GM19455 (cell line): ENCODE results near the gene SLC4A9.
"Not testable (repeated sequence)": the region's sequence is repeated elsewhere in the genome, so short reads cannot be mapped to it uniquely, and the experiment has no call there.

Experiments used
- ATAC-seq: cut with Tn5 transposase; IDR thresholded peaks from one replicate; pipeline ENCODE4 v1.9.1; 2021; ENCODE audit not compliant: unreplicated experiment

The SLC4A9 gene

DNA sequence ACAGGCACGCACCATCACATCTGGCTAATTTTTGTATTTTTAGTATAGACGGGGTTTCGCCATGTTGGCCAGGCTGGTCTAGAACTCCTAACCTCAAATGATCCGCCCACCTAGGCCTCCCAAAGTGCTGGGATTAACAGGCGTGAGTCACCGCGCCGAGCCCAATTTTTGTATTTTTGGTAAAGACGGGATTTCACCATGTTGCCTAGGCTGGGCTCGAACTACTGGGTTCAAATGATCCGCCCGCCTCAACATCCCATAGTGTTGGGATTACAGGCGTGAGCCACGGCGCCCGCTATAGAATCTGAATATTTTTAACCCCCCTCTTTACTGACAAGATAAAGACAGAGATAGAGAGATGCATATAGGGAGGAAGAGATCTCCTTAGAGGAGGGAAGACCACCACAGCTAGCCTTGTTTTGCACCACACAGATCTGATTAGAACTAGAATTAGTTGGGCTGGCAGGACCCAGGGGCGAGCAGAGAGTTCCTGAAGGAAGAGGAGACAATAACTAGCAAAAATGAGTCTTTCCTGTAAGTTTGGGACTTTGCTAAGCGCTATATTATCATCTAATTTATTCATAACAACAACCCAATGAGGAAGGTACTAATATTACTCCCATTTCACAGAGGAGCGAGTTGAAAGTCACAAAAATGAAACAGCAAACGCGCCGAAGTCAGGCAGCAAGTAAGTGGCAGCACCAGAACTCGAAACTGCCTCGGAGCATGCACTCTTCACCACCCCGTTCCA lies 40.2 kb downstream of the SLC4A9 start:
- ATAC-seq, result peak; percentile 7

DNA sequence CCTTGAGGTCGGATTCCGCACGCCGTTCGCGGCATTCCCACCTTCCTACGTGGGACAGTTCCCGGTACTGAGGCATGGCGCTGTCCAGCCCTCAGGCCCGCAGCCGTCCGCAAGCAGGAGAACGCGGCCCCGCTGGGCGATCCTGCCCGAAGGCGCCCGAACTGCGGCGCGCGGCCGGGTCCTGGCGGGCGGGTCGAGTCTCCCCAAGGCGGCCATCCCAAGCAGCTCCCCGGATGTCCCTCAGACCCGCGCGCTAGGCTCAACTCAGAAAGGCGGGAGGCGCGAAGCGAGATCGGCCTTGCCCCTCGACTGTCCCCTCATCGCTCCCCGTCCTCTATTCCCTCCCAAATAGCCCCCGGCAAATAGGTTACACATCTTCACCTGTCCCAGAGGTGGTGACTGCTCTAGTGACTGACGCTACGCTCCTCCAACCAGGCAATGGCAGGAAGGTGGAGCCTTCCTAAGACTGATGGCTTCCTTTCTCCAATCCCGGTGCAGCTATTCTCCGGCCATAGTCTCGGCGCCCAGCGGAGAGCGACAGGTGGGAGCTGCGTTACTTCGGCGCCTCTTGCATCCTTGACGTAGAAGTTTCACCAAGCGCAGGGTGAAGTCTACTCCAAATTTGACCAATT lies 40.9 kb downstream of the SLC4A9 start:
- peak; percentile 75 for ATAC-seq

DNA sequence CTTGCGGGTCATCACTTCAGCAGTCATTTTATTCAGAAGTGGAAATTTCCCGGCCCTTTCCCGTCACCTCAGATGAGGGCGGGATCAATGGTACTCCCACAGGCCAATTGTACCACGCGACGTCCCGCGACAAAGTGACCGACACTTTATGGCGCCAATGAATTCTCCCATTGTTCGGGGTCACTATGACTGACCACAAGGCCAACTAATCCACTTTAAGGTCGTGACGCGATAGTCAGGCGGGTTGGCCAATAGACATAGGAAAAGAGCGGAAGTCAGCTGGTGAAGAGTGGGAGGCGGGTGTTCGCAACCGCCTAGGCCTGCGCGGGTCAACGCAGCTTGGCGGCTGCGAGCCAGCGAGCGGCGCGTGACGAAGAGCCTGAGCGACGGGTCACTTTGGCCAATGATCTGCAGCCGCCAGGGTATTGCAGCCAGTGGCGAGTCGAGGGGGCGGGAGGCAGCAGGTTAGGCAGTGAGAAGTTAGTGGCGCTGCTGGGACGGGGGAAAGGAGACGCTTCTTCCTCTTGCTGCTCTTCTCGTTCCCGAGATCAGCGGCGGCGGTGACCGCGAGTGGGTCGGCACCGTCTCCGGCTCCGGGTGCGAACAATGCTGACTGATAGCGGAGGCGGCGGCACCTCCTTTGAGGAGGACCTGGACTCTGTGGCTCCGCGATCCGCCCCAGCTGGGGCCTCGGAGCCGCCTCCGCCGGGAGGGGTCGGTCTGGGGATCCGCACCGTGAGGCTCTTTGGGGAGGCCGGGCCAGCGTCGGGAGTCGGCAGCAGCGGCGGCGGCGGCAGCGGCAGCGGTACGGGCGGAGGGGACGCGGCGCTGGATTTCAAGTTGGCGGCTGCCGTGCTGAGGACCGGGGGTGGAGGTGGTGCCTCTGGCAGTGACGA lies 41.6 kb downstream of the SLC4A9 start, which contains the start of gene ANKHD1:
TSS of gene ANKHD1 (plus strand) at position 472 of the 896 bp plus-strand sequence. CDS start at position 607, 135 bp downstream.
- ATAC-seq, result peak; percentile 80

DNA sequence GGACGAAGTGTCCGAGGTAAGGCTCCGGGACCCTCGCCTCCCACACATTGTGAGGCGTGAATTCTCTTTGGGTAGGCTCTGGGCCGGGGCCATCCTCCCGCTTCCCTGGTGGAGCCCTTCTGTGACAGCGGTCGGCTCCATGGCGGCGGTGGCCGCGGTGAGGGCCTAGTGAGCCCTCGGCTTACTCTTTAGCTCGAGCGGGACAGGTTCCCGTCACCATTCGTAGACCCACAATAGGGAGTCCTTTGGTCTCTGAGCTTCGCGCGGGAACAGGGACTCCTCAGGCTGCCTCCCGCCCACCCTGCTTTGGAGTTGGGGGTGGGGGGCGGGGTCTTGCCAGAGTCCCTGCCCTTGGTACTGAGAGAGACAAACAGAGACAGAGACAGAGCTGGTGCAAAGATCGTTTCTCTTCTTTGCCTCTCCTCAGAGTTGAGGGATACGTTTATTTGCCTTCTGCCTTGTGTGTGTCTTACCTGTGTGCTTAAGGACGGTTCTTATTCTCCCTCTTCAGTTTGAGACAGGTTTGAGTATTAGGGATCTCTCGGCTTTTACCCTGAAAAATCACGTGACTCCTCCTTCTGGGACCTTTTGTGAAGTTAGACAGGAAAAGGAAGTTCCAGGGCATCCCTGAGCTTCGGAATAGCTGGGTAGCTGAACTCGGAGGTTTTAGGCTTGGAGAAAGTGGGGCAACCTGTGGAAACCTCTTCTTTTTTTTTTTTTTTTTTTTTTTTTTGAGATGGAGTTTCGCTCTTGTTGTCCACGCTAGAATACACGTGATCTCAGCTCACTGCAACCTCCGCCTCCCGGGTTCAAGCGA lies 42.5 kb downstream of the SLC4A9 start:
- peak; percentile 2 for ATAC-seq

DNA sequence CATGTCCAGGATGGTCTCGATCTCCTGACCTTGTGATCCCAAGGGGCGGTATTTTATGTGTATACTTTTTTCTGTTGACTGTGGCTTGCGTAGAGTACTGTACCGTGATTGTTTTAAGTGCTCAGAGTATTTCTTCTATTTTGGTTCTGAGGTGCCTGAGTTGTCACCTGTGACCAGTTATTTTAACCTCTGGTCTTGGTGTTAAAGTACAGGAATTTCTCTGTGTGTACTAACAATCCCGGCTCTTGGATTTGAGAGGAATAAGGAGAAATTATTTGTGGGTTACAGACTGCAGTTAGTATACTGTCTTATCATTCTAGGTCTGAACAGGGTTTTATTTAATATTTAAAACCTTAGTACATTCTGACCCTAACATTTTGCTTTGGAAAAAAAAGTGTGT lies 43.6 kb downstream of the SLC4A9 start:
- ATAC-seq, result no peak

DNA sequence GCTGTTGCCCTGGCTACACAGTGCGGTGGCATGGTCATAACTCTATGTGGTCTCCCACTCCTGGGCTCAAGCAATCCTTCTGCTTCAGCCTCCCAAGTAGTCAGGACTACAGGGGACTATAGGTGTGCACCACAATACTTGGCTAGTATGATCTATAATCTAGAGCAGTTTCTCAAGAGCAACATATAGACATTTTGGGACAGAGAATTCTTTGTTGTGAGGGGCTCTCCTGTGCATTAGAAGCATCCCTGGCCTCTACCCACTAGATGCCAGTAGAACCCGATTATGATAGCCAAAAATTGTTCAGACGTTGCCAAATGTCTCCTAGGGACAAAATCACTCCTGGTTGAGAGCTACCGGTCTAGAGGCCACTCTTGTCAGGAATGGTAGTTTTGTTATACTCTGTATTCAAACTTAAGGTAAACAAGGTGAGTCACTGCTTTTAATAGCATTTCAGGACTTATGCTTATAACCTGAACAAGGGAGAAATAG lies 48.8 kb downstream of the SLC4A9 start:
- ATAC-seq, result no peak

DNA sequence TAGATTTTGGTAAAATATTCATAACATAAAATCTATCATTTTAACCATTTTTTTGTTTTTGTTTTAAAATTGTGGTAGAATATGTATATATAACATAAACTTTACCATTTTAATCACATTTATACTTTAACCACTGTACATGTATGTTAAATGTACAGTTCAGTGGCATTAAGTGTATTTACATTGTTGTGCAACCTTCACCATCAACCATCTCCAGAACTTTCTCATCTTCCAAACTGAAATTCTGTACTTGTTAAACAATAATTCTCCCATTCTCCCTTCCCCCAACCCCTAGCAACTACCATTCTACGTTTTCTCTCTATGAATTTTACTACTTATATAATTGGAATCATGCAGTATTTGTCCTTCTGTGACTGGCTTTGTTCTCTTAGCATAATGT lies 53.2 kb downstream of the SLC4A9 start:
- ATAC-seq, result no peak

DNA sequence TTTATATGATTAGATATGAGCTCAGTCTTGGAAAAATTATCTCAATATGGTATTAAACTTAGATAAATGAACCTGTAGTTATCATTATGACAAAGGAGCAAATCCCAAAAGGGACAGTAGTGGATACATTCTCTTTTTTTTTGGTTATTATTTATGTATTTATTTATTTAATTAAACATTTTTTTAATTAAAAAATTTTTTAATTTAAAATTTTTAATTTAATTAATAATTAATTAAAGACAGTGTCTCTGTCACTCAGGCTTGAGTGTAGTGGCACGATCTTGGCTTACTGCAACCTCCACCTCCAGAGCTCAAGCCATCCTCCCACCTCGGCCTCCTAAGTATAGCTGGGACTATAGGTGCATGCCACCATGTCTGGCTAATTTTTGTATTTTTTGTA lies 57.2 kb downstream of the SLC4A9 start:
- no peak for ATAC-seq

DNA sequence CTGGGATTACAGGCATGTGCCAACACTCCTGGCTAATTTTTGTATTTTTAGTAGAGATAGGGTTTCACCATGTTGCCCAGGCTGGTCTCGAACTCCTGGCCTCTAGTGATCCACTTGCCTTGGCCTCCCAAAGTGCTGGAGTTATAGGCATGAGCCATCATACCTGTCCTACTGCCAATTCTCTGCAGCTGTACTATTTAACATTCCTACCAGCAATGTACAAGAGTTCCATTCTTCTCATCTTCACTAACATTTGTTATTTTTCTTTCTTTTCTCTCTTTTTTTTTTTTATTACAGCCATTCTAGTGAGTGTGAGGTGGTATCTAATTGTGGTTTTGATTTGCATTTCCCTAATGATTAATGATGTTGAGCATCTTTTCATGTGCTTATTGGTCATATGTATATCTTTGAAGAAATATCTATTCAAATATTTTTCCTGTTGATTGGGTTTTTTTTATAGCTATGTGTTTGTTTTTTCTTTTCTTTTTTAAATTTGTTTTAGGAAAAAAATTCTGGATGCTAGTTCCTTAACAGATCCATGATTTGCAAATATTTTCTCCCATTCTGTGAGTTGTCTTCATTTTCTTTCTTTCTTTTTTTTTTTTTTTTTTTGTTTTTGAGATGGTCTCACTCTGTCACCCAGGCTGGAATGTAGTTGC lies 59.0 kb downstream of the SLC4A9 start:
- ATAC-seq, result no peak

DNA sequence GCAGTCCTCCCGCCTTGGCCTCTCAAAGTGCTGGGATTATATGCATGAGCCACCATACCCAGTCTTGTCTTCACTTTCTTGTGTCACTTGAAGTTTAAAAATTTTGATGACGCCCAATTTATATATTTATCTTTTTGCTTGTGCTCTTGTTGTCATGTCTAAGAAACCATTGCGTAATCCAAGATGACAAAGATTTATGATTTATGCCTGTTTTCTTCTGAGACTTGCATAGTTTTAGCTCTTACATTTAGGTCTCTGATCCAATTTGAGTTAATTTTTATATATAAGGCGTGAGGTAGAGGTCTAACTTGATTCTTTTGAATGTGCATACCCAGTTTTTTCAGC lies 60.2 kb downstream of the SLC4A9 start:
- no peak for ATAC-seq

DNA sequence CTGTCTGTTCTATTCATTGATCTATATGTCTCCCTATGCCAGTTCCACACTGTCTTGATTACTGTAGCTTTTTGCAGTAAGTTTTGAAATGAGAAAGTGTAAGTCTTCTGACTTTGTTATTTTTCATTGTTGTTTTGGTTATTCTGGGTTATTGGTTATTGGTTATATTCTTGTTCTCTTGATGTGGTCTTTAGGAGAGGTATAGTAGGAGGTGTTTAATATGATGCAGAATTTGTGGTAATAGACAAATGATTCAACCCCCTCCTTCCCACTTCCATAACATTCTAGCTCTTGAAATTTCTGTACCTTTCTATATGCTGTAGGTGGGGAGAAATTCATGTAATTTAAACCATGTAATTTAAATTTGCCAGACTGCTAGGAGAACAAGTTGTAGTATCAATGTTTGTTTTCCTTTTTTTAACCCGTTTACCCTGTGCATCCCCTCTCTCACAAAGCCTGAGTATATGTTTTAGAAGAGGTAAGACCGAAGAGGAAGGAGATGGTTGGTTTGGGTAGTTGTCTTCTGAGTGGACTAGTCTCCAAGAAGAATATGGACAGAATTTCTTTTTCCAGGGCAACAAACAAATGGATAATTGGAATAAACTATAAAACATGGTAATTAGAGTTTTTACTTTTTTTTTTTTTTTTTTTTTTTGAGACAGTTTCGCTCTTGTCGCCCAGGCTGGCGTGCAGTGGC lies 60.8 kb downstream of the SLC4A9 start:
- no peak for ATAC-seq

DNA sequence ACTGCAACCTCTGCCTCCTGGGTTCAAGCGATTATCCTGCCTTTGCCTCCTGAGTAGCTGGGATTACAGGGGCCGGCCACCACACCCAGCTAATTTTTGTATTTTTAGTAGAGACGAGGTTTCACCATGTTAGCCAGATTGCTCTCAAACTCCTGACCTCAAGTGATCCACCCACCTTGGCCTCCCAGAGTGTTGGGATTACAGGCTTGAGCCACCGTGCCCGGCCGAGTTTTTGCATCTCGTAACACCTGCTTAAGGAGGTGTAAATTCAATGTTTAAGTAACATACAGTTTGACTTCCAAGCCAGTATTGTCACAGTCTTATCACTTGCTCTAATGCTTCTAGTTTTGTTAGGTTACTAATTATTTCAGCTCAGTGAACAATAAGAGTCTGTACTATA lies 61.4 kb downstream of the SLC4A9 start:
- not testable (repeated sequence) for ATAC-seq

DNA sequence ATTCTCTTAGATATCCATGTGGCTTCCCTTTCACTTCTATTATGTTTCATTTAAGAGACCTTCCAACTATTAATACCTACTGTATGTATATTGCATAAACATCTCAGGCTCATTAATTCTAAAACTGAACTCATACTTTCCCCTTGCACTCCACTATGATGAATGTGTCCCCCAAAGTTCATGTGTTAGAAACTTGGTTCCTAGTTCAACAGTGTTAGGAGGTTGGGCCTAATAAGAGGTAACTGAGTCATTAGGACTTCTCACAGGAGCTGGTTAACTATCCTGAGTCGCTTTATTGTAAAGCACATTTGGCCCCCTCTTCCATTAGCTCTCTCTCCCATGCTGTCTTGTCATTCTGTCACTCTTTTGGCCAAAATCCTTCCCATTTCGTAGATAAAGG lies 63.6 kb downstream of the SLC4A9 start:
- no peak for ATAC-seq

DNA sequence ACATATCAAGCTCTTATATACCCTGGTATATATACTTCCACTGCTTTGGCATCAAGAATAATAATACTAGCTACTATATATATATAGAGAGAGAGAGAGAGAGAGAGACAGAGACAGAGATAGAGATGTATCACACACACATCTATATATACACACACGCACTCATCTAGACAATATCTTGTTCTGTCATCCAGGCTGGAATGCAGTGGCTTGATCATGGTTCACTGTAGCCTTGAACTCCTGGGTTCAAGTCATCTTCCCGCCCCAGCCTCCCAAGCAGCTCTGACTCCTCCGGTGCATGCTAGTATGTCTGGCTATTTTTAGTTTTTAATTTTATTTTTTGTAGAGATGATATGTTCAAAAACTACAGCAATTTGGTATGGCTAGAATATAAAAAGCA lies 64.1 kb downstream of the SLC4A9 start:
- ATAC-seq, result no peak
